ENCODE data around the gene GSC. TPM values are rescaled to one million over a fixed set of nuclear protein-coding genes. Genes with fewer than 3 reads are reported as not detected.

Gene GSC
- 44.8 TPM for polyA plus RNA-seq (2013, experiment 1 of 2)
- polyA plus RNA-seq (2013, experiment 2 of 2), result 42.8 TPM

- H2BK120ac ChIP-seq (ENCODE audit: low read depth, low read length), result peak within 1 kb of the TSS; percentile 69
- peak within 1 kb of the TSS; percentile 97 for H3K4me3 ChIP-seq (ENCODE audit: low read length)
- peak within 1 kb of the TSS; percentile 91 for H3K18ac ChIP-seq (ENCODE audit: low read length)
- H3K36me3 ChIP-seq (ENCODE audit: control insufficient read depth, insufficient read depth, low read length), result peaks cover 3% of the 10 kb centered on the region
- peak within 1 kb of the TSS; percentile 72 for H3K23ac ChIP-seq (ENCODE audit: low read length)
- H3K79me2 ChIP-seq (ENCODE audit: control insufficient read depth, insufficient read depth, low read length), result peaks cover 33% of the 10 kb centered on the region
- H3K9ac ChIP-seq (ENCODE audit: low read length), result peak within 1 kb of the TSS; percentile 96
- H4K8ac ChIP-seq (ENCODE audit: low read depth, low read length), result no peak within 1 kb of the TSS
- peak within 1 kb of the TSS; percentile 35 for H4K5ac ChIP-seq (ENCODE audit: low read length)
- H2BK5ac ChIP-seq (ENCODE audit: low read length), result peak within 1 kb of the TSS; percentile 81
- peaks cover 4% of the 10 kb centered on the region for H3K79me1 ChIP-seq (ENCODE audit: low read length)
- DNase-seq, result peak; percentile 58
- H3K4ac ChIP-seq (ENCODE audit: low read depth, low read length), result peak within 1 kb of the TSS; percentile 64
- peak within 1 kb of the TSS; percentile 98 for H3K56ac ChIP-seq (ENCODE audit: low read length)
- no peak within 1 kb of the TSS for H2AK5ac ChIP-seq (ENCODE audit: low read length)
- H3K4me2 ChIP-seq (ENCODE audit: low read length), result peak within 1 kb of the TSS; percentile 52
- H3K27me3 ChIP-seq (ENCODE audit: insufficient read depth, low read length, poor library complexity), result peaks cover 27% of the 10 kb centered on the region
- no peak within 1 kb of the TSS for H2BK15ac ChIP-seq (replicated peaks; ENCODE audit: low read depth)
- H3K27ac ChIP-seq (ENCODE audit: low read depth, low read length), result peak within 1 kb of the TSS; percentile 72
- peaks cover 12% of the 10 kb centered on the region for H3K4me1 ChIP-seq (ENCODE audit: control insufficient read depth, low read depth, low read length)
- no CpG with 5 or more reads among the region's 96 CpGs for WGBS (ENCODE audit: extremely low coverage, insufficient coverage, low lambda C conversion rate)
Measured at GRCh38 chr14:94769391-94770250, at the start of gene GSC. Gene GSC (minus strand): TSS chr14:94770113. CDS start chr14:94770015, 98 bp downstream.

- no peak overlapping the region for H3K4me2 ChIP-seq (ENCODE audit: low read length)
- no peak overlapping the region for H3K4me3 ChIP-seq (ENCODE audit: low read length)
- H2BK5ac ChIP-seq (ENCODE audit: low read length), result no peak overlapping the region
- no peak overlapping the region for H3K18ac ChIP-seq (ENCODE audit: low read length)
- no peak overlapping the region for H3K56ac ChIP-seq (ENCODE audit: low read length)
- H3K4me1 ChIP-seq (ENCODE audit: control insufficient read depth, low read depth, low read length), result peaks cover 2% of the 10 kb centered on the region
- H3K23ac ChIP-seq (ENCODE audit: low read length), result no peak overlapping the region
- no peaks in the 10 kb centered on the region for H3K27me3 ChIP-seq (ENCODE audit: insufficient read depth, low read length, poor library complexity)
- DNase-seq, result no peak
- no peak overlapping the region for H2BK120ac ChIP-seq (ENCODE audit: low read depth, low read length)
- no peak overlapping the region for H3K27ac ChIP-seq (ENCODE audit: low read depth, low read length)
- H2BK15ac ChIP-seq (replicated peaks; ENCODE audit: low read depth), result no peak overlapping the region
- no peak overlapping the region for H4K8ac ChIP-seq (ENCODE audit: low read depth, low read length)
- H3K36me3 ChIP-seq (ENCODE audit: control insufficient read depth, insufficient read depth, low read length), result no peaks in the 10 kb centered on the region
- no peak overlapping the region for H4K5ac ChIP-seq (ENCODE audit: low read length)
- WGBS (ENCODE audit: extremely low coverage, insufficient coverage, low lambda C conversion rate), result no CpG with 5 or more reads among the region's 3 CpGs
- no peak overlapping the region for H3K4ac ChIP-seq (ENCODE audit: low read depth, low read length)
- H3K79me2 ChIP-seq (ENCODE audit: control insufficient read depth, insufficient read depth, low read length), result no peaks in the 10 kb centered on the region
- H2AK5ac ChIP-seq (ENCODE audit: low read length), result no peak overlapping the region
- no peaks in the 10 kb centered on the region for H3K79me1 ChIP-seq (ENCODE audit: low read length)
- H3K9ac ChIP-seq (ENCODE audit: low read length), result no peak overlapping the region
Measured at GRCh38 chr14:94819531-94819930, 49.6 kb upstream of the GSC start.

DNA sequence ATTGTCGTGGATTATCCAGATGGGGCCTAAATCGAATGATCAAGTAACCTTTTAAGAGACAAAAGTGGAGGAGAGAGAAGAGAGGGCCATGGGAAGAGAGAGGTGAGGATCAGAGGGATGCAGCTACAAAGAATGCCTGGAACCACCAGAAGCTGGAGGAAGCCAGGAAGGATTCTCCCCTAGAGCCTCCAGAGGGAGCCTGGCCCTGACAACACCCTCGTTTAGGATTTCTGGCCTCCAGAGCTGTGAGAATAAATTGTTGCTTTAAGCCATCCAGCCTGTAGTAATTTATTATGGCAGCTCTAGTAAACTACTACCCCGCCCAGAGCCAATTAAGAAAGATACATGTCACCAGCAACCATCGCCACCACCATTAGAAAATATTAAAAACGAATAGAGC is 46.2 kb upstream of the GSC start:
- WGBS (ENCODE audit: extremely low coverage, insufficient coverage, low lambda C conversion rate), result no CpG with 5 or more reads among the region's 6 CpGs
- H4K8ac ChIP-seq (ENCODE audit: low read depth, low read length), result no peak overlapping the region
- no peaks in the 10 kb centered on the region for H3K4me1 ChIP-seq (ENCODE audit: control insufficient read depth, low read depth, low read length)
- H3K79me1 ChIP-seq (ENCODE audit: low read length), result no peaks in the 10 kb centered on the region
- no peak overlapping the region for H3K4ac ChIP-seq (ENCODE audit: low read depth, low read length)
- H4K5ac ChIP-seq (ENCODE audit: low read length), result no peak overlapping the region
- no peaks in the 10 kb centered on the region for H3K27me3 ChIP-seq (ENCODE audit: insufficient read depth, low read length, poor library complexity)
- no peaks in the 10 kb centered on the region for H3K79me2 ChIP-seq (ENCODE audit: control insufficient read depth, insufficient read depth, low read length)
- H3K36me3 ChIP-seq (ENCODE audit: control insufficient read depth, insufficient read depth, low read length), result no peaks in the 10 kb centered on the region
- H2BK5ac ChIP-seq (ENCODE audit: low read length), result no peak overlapping the region
- no peak overlapping the region for H3K27ac ChIP-seq (ENCODE audit: low read depth, low read length)
- no peak overlapping the region for H2AK5ac ChIP-seq (ENCODE audit: low read length)
- no peak overlapping the region for H3K23ac ChIP-seq (ENCODE audit: low read length)
- peak; percentile 47 for DNase-seq
- no peak overlapping the region for H3K18ac ChIP-seq (ENCODE audit: low read length)
- H2BK15ac ChIP-seq (replicated peaks; ENCODE audit: low read depth), result no peak overlapping the region
- no peak overlapping the region for H3K9ac ChIP-seq (ENCODE audit: low read length)
- no peak overlapping the region for H3K56ac ChIP-seq (ENCODE audit: low read length)
- H2BK120ac ChIP-seq (ENCODE audit: low read depth, low read length), result no peak overlapping the region
- H3K4me3 ChIP-seq (ENCODE audit: low read length), result no peak overlapping the region
- no peak overlapping the region for H3K4me2 ChIP-seq (ENCODE audit: low read length)

- H4K8ac ChIP-seq (ENCODE audit: low read depth, low read length), result no peak overlapping the region
- DNase-seq, result peak; percentile 85
- H4K5ac ChIP-seq (ENCODE audit: low read length), result no peak overlapping the region
- H3K9ac ChIP-seq (ENCODE audit: low read length), result no peak overlapping the region
- H3K79me1 ChIP-seq (ENCODE audit: low read length), result no peaks in the 10 kb centered on the region
- H3K79me2 ChIP-seq (ENCODE audit: control insufficient read depth, insufficient read depth, low read length), result no peaks in the 10 kb centered on the region
- H2BK5ac ChIP-seq (ENCODE audit: low read length), result no peak overlapping the region
- no peak overlapping the region for H3K23ac ChIP-seq (ENCODE audit: low read length)
- H3K56ac ChIP-seq (ENCODE audit: low read length), result no peak overlapping the region
- no peak overlapping the region for H3K27ac ChIP-seq (ENCODE audit: low read depth, low read length)
- no peak overlapping the region for H2BK15ac ChIP-seq (replicated peaks; ENCODE audit: low read depth)
- WGBS (ENCODE audit: extremely low coverage, insufficient coverage, low lambda C conversion rate), result no CpG with 5 or more reads among the region's 5 CpGs
- no peak overlapping the region for H3K4me3 ChIP-seq (ENCODE audit: low read length)
- no peaks in the 10 kb centered on the region for H3K36me3 ChIP-seq (ENCODE audit: control insufficient read depth, insufficient read depth, low read length)
- no peak overlapping the region for H3K18ac ChIP-seq (ENCODE audit: low read length)
- H3K4me2 ChIP-seq (ENCODE audit: low read length), result no peak overlapping the region
- H3K27me3 ChIP-seq (ENCODE audit: insufficient read depth, low read length, poor library complexity), result no peaks in the 10 kb centered on the region
- H3K4ac ChIP-seq (ENCODE audit: low read depth, low read length), result no peak overlapping the region
- H2AK5ac ChIP-seq (ENCODE audit: low read length), result no peak overlapping the region
- peaks cover 2% of the 10 kb centered on the region for H3K4me1 ChIP-seq (ENCODE audit: control insufficient read depth, low read depth, low read length)
- H2BK120ac ChIP-seq (ENCODE audit: low read depth, low read length), result no peak overlapping the region
Measured at GRCh38 chr14:94805680-94806288, 35.9 kb upstream of the GSC start.

DNA sequence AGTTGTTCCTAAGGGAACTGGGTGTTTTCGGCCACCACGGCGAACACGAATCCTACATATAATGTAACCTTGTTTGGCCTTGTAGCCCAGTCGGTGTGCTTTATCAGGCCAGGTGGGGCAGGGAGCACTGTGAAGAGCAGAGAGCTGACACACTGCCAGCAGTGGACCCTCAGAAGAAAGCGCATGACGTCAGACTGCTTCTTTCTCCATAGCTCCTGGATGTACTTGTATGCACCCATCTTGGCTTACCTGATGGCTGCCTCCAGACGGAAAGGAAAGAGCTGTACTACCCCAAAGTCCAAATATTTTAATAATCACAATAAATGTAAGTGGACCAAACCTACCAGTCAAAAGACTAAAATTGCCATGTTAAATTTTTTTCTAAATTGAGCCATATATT is 31.3 kb upstream of the GSC start:
- Histone ChIP-seq H4K5ac (ENCODE audit: low read length) (no peak overlapping the region), H2BK5ac (ENCODE audit: low read length) (no peak overlapping the region), H3K9ac (ENCODE audit: low read length) (no peak overlapping the region), H3K18ac (ENCODE audit: low read length) (no peak overlapping the region), H3K4me2 (ENCODE audit: low read length) (no peak overlapping the region), H3K27ac (ENCODE audit: low read depth, low read length) (no peak overlapping the region), H3K36me3 (ENCODE audit: control insufficient read depth, insufficient read depth, low read length) (no peaks in the 10 kb centered on the region), H3K79me2 (ENCODE audit: control insufficient read depth, insufficient read depth, low read length) (no peaks in the 10 kb centered on the region), H2BK120ac (ENCODE audit: low read depth, low read length) (no peak overlapping the region), H3K27me3 (ENCODE audit: insufficient read depth, low read length, poor library complexity) (no peaks in the 10 kb centered on the region), H3K4me3 (ENCODE audit: low read length) (no peak overlapping the region), H3K4me1 (ENCODE audit: control insufficient read depth, low read depth, low read length) (no peaks in the 10 kb centered on the region), H3K56ac (ENCODE audit: low read length) (no peak overlapping the region), H2BK15ac (replicated peaks; ENCODE audit: low read depth) (no peak overlapping the region), H3K23ac (ENCODE audit: low read length) (no peak overlapping the region), H3K79me1 (ENCODE audit: low read length) (no peaks in the 10 kb centered on the region), H4K8ac (ENCODE audit: low read depth, low read length) (no peak overlapping the region), H2AK5ac (ENCODE audit: low read length) (no peak overlapping the region), H3K4ac (ENCODE audit: low read depth, low read length) (no peak overlapping the region)
- DNase-seq, result no peak
- WGBS (ENCODE audit: extremely low coverage, insufficient coverage, low lambda C conversion rate), result no CpG with 5 or more reads among the region's 8 CpGs
